ENCODE data around the gene IREB2. TPM values are rescaled to one million over a fixed set of nuclear protein-coding genes. Genes with fewer than 3 reads are reported as not detected.
"Not testable (repeated sequence)": the region's sequence is repeated elsewhere in the genome, so short reads cannot be mapped to it uniquely, and the experiment has no call there.

The IREB2 gene
- total RNA-seq, 2 experiments from 2014 or later, result 52.8 to 53.7 TPM

- POLR2A ChIA-PET, result no interaction called here
- intact Hi-C loops (cut with micrococcal nuclease), result no loop called here
- no peaks in the 10 kb centered on the region for H3K27me3 Mint-ChIP-seq
Measured at GRCh38 chr15:78396976-78397375, 41.0 kb upstream of the IREB2 start.

GRCh38 chr15:78397382-78397781 is 40.6 kb upstream of the IREB2 start:
- H3K4me3 Mint-ChIP-seq, result no peak overlapping the region
- peaks cover 2% of the 10 kb centered on the region for H3K27me3 Mint-ChIP-seq
- H3K27ac Mint-ChIP-seq, result no peak overlapping the region
- H3K9me3 Mint-ChIP-seq, result no peaks in the 10 kb centered on the region
- CTCF ChIA-PET, result no interaction called here
- POLR2A ChIA-PET, result no interaction called here
- H3K36me3 Mint-ChIP-seq, result no peaks in the 10 kb centered on the region
- H3K4me1 Mint-ChIP-seq (ENCODE audit: low read depth), result no peaks in the 10 kb centered on the region
- intact Hi-C loops (cut with micrococcal nuclease), result no loop called here
- no peak for DNase-seq

More at GRCh38 chr15:78396976-78397375, 41.0 kb upstream of the IREB2 start:
- Mint-ChIP-seq H3K4me1 (ENCODE audit: low read depth) (no peaks in the 10 kb centered on the region), H3K9me3 (no peaks in the 10 kb centered on the region), H3K4me3 (no peak overlapping the region), H3K36me3 (no peaks in the 10 kb centered on the region), H3K27ac (no peak overlapping the region)
- CTCF ChIA-PET, result interaction anchor here (1.6 kb wide), 1 partner anchor 40 kb away, joined by 4 read pairs; the partner anchor contains the start of gene IREB2
- no peak for DNase-seq

DNA sequence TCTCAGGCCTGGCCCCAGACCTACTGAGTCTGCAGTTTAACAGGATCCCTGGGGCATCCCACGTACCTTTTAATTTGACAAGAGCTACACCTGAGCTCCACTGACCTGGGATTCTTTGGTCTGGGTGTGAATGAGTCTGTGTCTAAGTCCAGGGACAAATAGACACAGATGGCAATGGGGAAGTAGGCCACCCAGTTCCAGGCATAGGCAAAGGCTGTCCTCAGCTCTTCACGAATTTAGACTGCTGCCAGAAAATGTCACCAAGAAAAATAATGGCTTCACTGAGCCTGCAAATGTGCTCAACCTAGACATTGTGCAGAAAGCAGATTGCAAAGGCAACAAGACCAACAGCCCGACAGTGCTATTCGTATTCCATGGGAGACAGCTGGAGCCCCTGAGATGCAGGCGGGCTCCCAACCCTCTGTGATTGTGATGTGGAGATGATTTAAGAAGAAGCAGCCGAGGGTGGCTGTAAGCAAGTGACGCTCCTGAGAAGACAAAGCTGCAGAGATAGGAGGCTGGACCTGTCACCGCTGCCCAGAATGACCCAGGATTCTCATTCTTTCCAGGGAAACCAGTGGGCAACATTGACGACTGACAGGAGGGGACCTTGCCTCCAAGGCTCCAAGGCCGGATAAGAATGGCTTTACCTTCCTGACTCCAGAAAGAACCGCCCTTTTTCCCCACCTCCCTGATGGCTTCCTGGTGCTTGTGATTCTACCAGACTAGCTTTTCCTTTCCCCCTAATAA is 39.8 kb upstream of the IREB2 start:
- H3K9me3 Mint-ChIP-seq, result no peaks in the 10 kb centered on the region
- H3K4me3 Mint-ChIP-seq, result no peak overlapping the region
- no peak overlapping the region for H3K27ac Mint-ChIP-seq
- H3K27me3 Mint-ChIP-seq, result peaks cover 4% of the 10 kb centered on the region
- intact Hi-C loops (cut with micrococcal nuclease), result no loop called here
- ChIA-PET POLR2A (no interaction called here), CTCF (interaction anchor here (0.6 kb wide), 1 partner anchor 10 kb away, joined by 3 read pairs; no protein-coding TSS in a partner anchor)
- H3K4me1 Mint-ChIP-seq (ENCODE audit: low read depth), result no peaks in the 10 kb centered on the region
- DNase-seq, result no peak
- H3K36me3 Mint-ChIP-seq, result no peaks in the 10 kb centered on the region

GRCh38 chr15:78399091-78399490 is 38.9 kb upstream of the IREB2 start:
- DNase-seq, result no peak
- intact Hi-C loops (cut with micrococcal nuclease), result no loop called here
- no peaks in the 10 kb centered on the region for H3K36me3 Mint-ChIP-seq
- no peaks in the 10 kb centered on the region for H3K9me3 Mint-ChIP-seq
- H3K4me3 Mint-ChIP-seq, result no peak overlapping the region
- ChIA-PET POLR2A (no interaction called here), CTCF (interaction anchor here (0.6 kb wide), 1 partner anchor 11 kb away, joined by 3 read pairs; no protein-coding TSS in a partner anchor)
- no peak overlapping the region for H3K27ac Mint-ChIP-seq
- H3K4me1 Mint-ChIP-seq (ENCODE audit: low read depth), result no peaks in the 10 kb centered on the region
- H3K27me3 Mint-ChIP-seq, result peaks cover 4% of the 10 kb centered on the region

DNA sequence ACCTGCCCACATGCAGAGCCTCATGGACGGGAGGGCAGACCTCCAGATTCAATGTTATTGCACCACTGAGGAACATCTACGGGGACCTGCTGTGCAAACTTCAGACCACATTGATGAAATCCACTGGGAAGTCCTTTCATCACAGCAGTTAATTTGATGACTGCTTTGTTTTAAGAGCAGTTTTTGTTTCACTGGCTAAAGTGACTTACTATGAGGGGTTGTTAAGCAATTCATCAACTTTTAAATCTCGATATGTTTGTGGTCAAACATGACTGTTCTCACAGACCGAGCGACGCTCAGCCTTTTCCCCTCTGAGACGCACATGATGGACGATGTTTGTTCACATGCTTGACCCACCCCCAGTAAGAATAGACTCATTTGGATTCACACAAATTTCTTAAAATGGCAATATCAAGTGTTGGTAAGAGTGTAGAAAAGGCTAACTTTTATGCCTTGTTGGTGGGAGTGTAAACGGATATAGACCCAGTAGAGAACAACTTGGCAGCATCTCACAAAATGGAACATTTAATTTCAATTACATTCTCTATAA is 35.9 kb upstream of the IREB2 start:
- no peak overlapping the region for H3K4me3 Mint-ChIP-seq
- no peaks in the 10 kb centered on the region for H3K36me3 Mint-ChIP-seq
- CTCF ChIA-PET, result no interaction called here
- no peaks in the 10 kb centered on the region for H3K4me1 Mint-ChIP-seq (ENCODE audit: low read depth)
- intact Hi-C loops (cut with micrococcal nuclease), result no loop called here
- H3K9me3 Mint-ChIP-seq, result no peaks in the 10 kb centered on the region
- POLR2A ChIA-PET, result no interaction called here
- H3K27ac Mint-ChIP-seq, result no peak overlapping the region
- peaks cover 6% of the 10 kb centered on the region for H3K27me3 Mint-ChIP-seq
- DNase-seq, result no peak

DNA sequence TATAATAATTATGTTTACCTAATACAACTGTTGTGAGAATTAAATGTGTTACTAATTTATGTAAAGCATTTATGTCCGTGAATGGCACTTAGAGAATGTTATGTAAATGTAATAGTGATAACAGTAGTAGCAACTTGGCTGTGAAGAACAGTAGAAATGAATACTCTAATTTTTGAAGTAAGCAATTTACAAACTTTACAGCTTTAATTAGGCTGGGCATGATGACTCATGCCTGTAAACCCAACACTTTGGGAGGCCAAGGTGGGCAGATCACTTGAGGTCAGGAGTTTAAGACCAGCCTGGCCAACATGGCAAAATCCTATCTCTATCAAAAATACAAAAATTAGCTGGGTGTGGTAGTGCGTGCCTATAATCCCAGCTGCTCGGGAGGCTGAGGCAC is 33.9 kb upstream of the IREB2 start:
- Mint-ChIP-seq H3K36me3 (no peaks in the 10 kb centered on the region), H3K4me1 (ENCODE audit: low read depth) (no peaks in the 10 kb centered on the region), H3K27ac (no peak overlapping the region), H3K27me3 (peaks cover 6% of the 10 kb centered on the region), H3K9me3 (no peaks in the 10 kb centered on the region), H3K4me3 (no peak overlapping the region)
- no peak for DNase-seq
- intact Hi-C loops (cut with micrococcal nuclease), result no loop called here
- CTCF ChIA-PET, result no interaction called here
- POLR2A ChIA-PET, result no interaction called here

DNA sequence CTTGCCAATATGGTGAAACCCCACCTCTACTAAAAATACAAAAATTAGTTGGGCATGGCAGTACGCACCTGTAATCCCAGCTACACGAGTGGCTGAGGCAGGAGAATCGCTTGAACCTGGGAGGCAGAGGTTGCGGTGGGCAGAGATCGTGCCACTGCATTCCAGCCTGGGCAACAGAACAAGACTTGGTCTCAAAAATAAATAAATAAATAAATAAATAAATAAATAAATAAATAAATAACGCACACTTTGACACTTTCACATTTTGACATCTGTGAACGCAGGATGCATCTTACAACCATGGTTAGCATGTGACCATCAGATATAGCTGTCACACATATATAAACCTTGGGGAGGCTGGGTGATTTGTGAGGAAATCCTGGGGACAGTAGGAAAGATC is 33.2 kb upstream of the IREB2 start:
- POLR2A ChIA-PET; DNase-seq; H3K9me3 Mint-ChIP-seq; H3K36me3 Mint-ChIP-seq; intact Hi-C loops (cut with micrococcal nuclease); H3K27ac Mint-ChIP-seq; H3K4me1 Mint-ChIP-seq (ENCODE audit: low read depth); H3K27me3 Mint-ChIP-seq; H3K4me3 Mint-ChIP-seq; CTCF ChIA-PET: not testable (repeated sequence)

- H3K27me3 Mint-ChIP-seq, result peaks cover 6% of the 10 kb centered on the region
- H3K36me3 Mint-ChIP-seq, result no peaks in the 10 kb centered on the region
- no peak overlapping the region for H3K27ac Mint-ChIP-seq
- H3K4me3 Mint-ChIP-seq, result no peak overlapping the region
- DNase-seq, result no peak
- ChIA-PET CTCF (interaction anchor here (1.2 kb wide), 1 partner anchor 17 kb away, joined by 3 read pairs; no protein-coding TSS in a partner anchor), POLR2A (no interaction called here)
- no peaks in the 10 kb centered on the region for H3K9me3 Mint-ChIP-seq
- H3K4me1 Mint-ChIP-seq (ENCODE audit: low read depth), result no peaks in the 10 kb centered on the region
- intact Hi-C loops (cut with micrococcal nuclease), result no loop called here
Measured at GRCh38 chr15:78405336-78405924, 32.6 kb upstream of the IREB2 start.

- Mint-ChIP-seq H3K27ac (no peak overlapping the region), H3K4me3 (no peak overlapping the region), H3K27me3 (peaks cover 6% of the 10 kb centered on the region), H3K4me1 (ENCODE audit: low read depth) (no peaks in the 10 kb centered on the region), H3K9me3 (no peaks in the 10 kb centered on the region), H3K36me3 (no peaks in the 10 kb centered on the region)
- ChIA-PET POLR2A (interaction anchor here (0.9 kb wide), 1 partner anchor 12 kb away, joined by 4 read pairs; no protein-coding TSS in a partner anchor), CTCF (interaction anchor here (1.2 kb wide), 1 partner anchor 17 kb away, joined by 3 read pairs; no protein-coding TSS in a partner anchor)
- no peak for DNase-seq
- intact Hi-C loops (cut with micrococcal nuclease), result no loop called here
Measured at GRCh38 chr15:78406016-78406585, 31.9 kb upstream of the IREB2 start.

GRCh38 chr15:78407608-78408354 is 30.2 kb upstream of the IREB2 start:
- H3K27me3 Mint-ChIP-seq, result peaks cover 4% of the 10 kb centered on the region
- POLR2A ChIA-PET, result no interaction called here
- no peaks in the 10 kb centered on the region for H3K9me3 Mint-ChIP-seq
- H3K4me3 Mint-ChIP-seq, result no peak overlapping the region
- H3K27ac Mint-ChIP-seq, result no peak overlapping the region
- CTCF ChIA-PET, result interaction anchor here (0.8 kb wide), 1 partner anchor 15 kb away, joined by 5 read pairs; no protein-coding TSS in a partner anchor
- no peak for DNase-seq
- no peaks in the 10 kb centered on the region for H3K4me1 Mint-ChIP-seq (ENCODE audit: low read depth)
- intact Hi-C loops (cut with micrococcal nuclease), result no loop called here
- no peaks in the 10 kb centered on the region for H3K36me3 Mint-ChIP-seq

DNA sequence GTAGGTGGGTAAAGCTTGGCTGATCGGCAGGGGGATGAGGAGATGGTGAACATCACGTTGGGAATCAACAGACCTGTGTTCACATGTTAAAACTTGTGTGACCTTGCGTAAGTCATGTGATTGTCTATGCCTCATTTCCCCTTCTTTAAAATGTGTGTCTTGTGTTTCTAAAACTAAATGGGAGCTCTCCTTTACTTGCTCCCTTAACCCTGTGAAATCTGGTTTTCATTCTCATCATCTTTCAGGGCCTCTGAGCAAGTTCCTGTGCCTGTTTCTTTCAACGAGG is 29.7 kb upstream of the IREB2 start:
- peaks cover 4% of the 10 kb centered on the region for H3K27me3 Mint-ChIP-seq
- POLR2A ChIA-PET, result no interaction called here
- H3K9me3 Mint-ChIP-seq, result no peaks in the 10 kb centered on the region
- H3K4me1 Mint-ChIP-seq (ENCODE audit: low read depth), result no peaks in the 10 kb centered on the region
- H3K4me3 Mint-ChIP-seq, result no peak overlapping the region
- intact Hi-C loops (cut with micrococcal nuclease), result no loop called here
- H3K36me3 Mint-ChIP-seq, result no peaks in the 10 kb centered on the region
- H3K27ac Mint-ChIP-seq, result no peak overlapping the region
- no peak for DNase-seq
- CTCF ChIA-PET, result interaction anchor here (0.8 kb wide), 1 partner anchor 15 kb away, joined by 5 read pairs; no protein-coding TSS in a partner anchor

DNA sequence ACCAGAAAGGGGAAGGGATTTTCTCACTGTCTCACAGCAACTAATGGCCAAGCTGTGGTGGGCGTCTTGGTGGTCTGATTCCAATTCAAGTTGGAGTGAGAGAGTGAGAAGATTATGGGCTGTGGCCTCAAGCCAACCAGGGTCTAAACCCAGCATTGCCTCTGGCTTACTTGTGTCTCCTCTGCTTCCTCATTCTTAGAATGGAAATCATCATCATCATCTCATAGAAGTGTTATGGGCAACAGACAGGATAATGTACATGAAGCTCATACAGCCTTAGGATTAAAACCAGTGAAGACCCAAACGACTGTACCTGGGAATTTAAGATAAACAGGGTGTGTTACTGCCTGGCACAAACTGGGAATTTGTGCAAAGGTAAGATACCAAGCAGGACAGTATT is 29.1 kb upstream of the IREB2 start:
- ChIA-PET POLR2A (no interaction called here), CTCF (no interaction called here)
- H3K4me3 Mint-ChIP-seq, result no peak overlapping the region
- H3K9me3 Mint-ChIP-seq, result no peaks in the 10 kb centered on the region
- peaks cover 5% of the 10 kb centered on the region for H3K27me3 Mint-ChIP-seq
- DNase-seq, result no peak
- intact Hi-C loops (cut with micrococcal nuclease), result no loop called here
- no peak overlapping the region for H3K27ac Mint-ChIP-seq
- H3K4me1 Mint-ChIP-seq (ENCODE audit: low read depth), result no peaks in the 10 kb centered on the region
- no peaks in the 10 kb centered on the region for H3K36me3 Mint-ChIP-seq

All from activated CD4-positive, alpha-beta memory T cell treated with anti-CD3 and anti-CD28 coated beads for 36 hours (primary cell).